Colonic mucosa (tissue), 4 donors: ENCODE measurements around the gene FHOD3. TPM values are rescaled to one million over a fixed set of nuclear protein-coding genes. Genes with fewer than 3 reads are reported as not detected.

Source experiments
- DNase-seq: peaks from one replicate; pipeline ENCODE4 v3.0.0-alpha.2; 2020
- H3K27ac ChIP-seq: fragments of 200-600 bp; one replicate; pipeline ENCODE4 v1.8.0; 2021
- H3K27me3 ChIP-seq: fragments of 200-600 bp; one replicate; pipeline ENCODE4 v1.8.0; 2021
- H3K36me3 ChIP-seq: fragments of 200-600 bp; one replicate; pipeline ENCODE4 v1.8.0; 2021
- H3K4me1 ChIP-seq: fragments of 200-600 bp; one replicate; pipeline ENCODE4 v1.8.0; 2021; ENCODE audit warnings: mild to moderate bottlenecking
- H3K4me3 ChIP-seq: fragments of 200-600 bp; one replicate; pipeline ENCODE4 v1.8.0; 2021
- H3K9ac ChIP-seq, 2 donors: one replicate each; pipeline ENCODE4 v1.7.0; 2013; ENCODE audit warnings: control low read depth in 2 of 2, low read depth in 2 of 2, low read length in 2 of 2
- H3K9me3 ChIP-seq: fragments of 200-600 bp; one replicate; pipeline ENCODE4 v1.8.0; 2021
- CTCF ChIP-seq: fragments of 200-600 bp; IDR thresholded peaks from one replicate; pipeline ENCODE4 v1.8.0; 2022; ENCODE audit warnings: antibody characterized with exemption, mild to moderate bottlenecking
- intact Hi-C: fragments of 100-400 bp; cut with DNase I; formaldehyde crosslinking; loops from one replicate; pipeline ENCODE4 v1.14.1; 2022
- total RNA-seq, 2 donors: library from RNA; stranded (reverse); fragmentation: NEBNext Ultra II Directional in 1 of 2; extraction: Animal tissue kit (Norgen Biotek cat#: 25700) in 1 of 2; gene quantifications; one replicate each; pipeline ENCODE4 v1.2.1, GENCODE V29; 2021
- donor health status: healthy.
- donor health status: DM: no; HTN: no; CAD: no.
- donor health status: DM: no; HTN: no; CAD: no.

The FHOD3 gene
- total RNA-seq, 2 donors from 2014 or later, result 2.5 to 4.1 TPM

GRCh38 chr18:36704156-36704555, 406.6 kb downstream of the FHOD3 start:
- H3K36me3 ChIP-seq, result no peaks in the 10 kb centered on the region
- H3K27me3 ChIP-seq, result no peaks in the 10 kb centered on the region
- no peak overlapping the region for H3K27ac ChIP-seq
- H3K9me3 ChIP-seq, result no peaks in the 10 kb centered on the region
- no peaks in the 10 kb centered on the region for H3K4me1 ChIP-seq
- no peak overlapping the region for H3K9ac ChIP-seq
- intact Hi-C loops, result no loop called here
- no peak for TF ChIP-seq CTCF
- no peak for DNase-seq
- H3K4me3 ChIP-seq, result no peak overlapping the region

GRCh38 chr18:36706134-36706881, 408.8 kb downstream of the FHOD3 start:
- TF ChIP-seq CTCF, result no peak
- no peak for DNase-seq
- intact Hi-C loops, result no loop called here
- no peak overlapping the region for H3K9ac ChIP-seq
- H3K36me3 ChIP-seq, result no peaks in the 10 kb centered on the region
- H3K4me3 ChIP-seq, result no peak overlapping the region
- H3K27ac ChIP-seq, result no peak overlapping the region
- no peaks in the 10 kb centered on the region for H3K27me3 ChIP-seq
- H3K4me1 ChIP-seq, result no peaks in the 10 kb centered on the region
- no peaks in the 10 kb centered on the region for H3K9me3 ChIP-seq

- intact Hi-C loops, result no loop called here
- no peak for TF ChIP-seq CTCF
- no peaks in the 10 kb centered on the region for H3K4me1 ChIP-seq
- no peak overlapping the region for H3K9ac ChIP-seq
- no peaks in the 10 kb centered on the region for H3K9me3 ChIP-seq
- DNase-seq, result no peak
- H3K36me3 ChIP-seq, result no peaks in the 10 kb centered on the region
- no peak overlapping the region for H3K4me3 ChIP-seq
- H3K27me3 ChIP-seq, result no peaks in the 10 kb centered on the region
- H3K27ac ChIP-seq, result no peak overlapping the region
These were observed 410.9 kb downstream of the FHOD3 start for GRCh38 chr18:36708366-36708765.

- no peak overlapping the region for H3K9ac ChIP-seq
- intact Hi-C loops, result no loop called here
- no peaks in the 10 kb centered on the region for H3K4me1 ChIP-seq
- H3K9me3 ChIP-seq, result no peaks in the 10 kb centered on the region
- no peaks in the 10 kb centered on the region for H3K27me3 ChIP-seq
- no peak for DNase-seq
- no peaks in the 10 kb centered on the region for H3K36me3 ChIP-seq
- no peak for TF ChIP-seq CTCF
- H3K4me3 ChIP-seq, result no peak overlapping the region
- H3K27ac ChIP-seq, result no peak overlapping the region
These were observed 411.8 kb downstream of the FHOD3 start for GRCh38 chr18:36709315-36709714.

GRCh38 chr18:36711014-36711725, 413.7 kb downstream of the FHOD3 start:
- H3K9ac ChIP-seq, result no peak overlapping the region
- TF ChIP-seq CTCF, result no peak
- H3K4me1 ChIP-seq, result no peaks in the 10 kb centered on the region
- H3K36me3 ChIP-seq, result no peaks in the 10 kb centered on the region
- H3K27me3 ChIP-seq, result no peaks in the 10 kb centered on the region
- no peak overlapping the region for H3K4me3 ChIP-seq
- no peak for DNase-seq
- no peaks in the 10 kb centered on the region for H3K9me3 ChIP-seq
- intact Hi-C loops, result no loop called here
- H3K27ac ChIP-seq, result no peak overlapping the region
